ENCODE data around the gene OBP2A. TPM values are rescaled to one million over a fixed set of nuclear protein-coding genes. Genes with fewer than 3 reads are reported as not detected.
A peak's percentile ranks its signal among the peaks of the same experiment; 100 is the strongest.
"Not testable (repeated sequence)": the region's sequence is repeated elsewhere in the genome, so short reads cannot be mapped to it uniquely, and the experiment has no call there.

The OBP2A gene
- total and polyA plus RNA-seq, 5 donors from 2014 or later, result not detected

- Mint-ChIP-seq H3K27ac (peak overlapping the region in 1 of 3 donors; percentile 52), H3K27me3 (peaks cover 27% of the 10 kb centered on the region)
- not testable (repeated sequence) for H3K4me1 Mint-ChIP-seq; H3K9me3 Mint-ChIP-seq; H3K9me3 ChIP-seq (ENCODE audit: control insufficient read depth in 2 of 2, low read length in 2 of 2); H3K4me3 ChIP-seq (ENCODE audit: low read depth, low read length); H3K4me3 Mint-ChIP-seq; ATAC-seq (ENCODE audit: low read depth in 2 of 2); H3K27ac ChIP-seq (ENCODE audit: insufficient read depth, low read length, poor library complexity, severe bottlenecking); H3K36me3 ChIP-seq (ENCODE audit: control insufficient read depth, insufficient read depth, low read length); H3K4me1 ChIP-seq (ENCODE audit: control insufficient read depth, insufficient read depth, low read length, poor library complexity, severe bottlenecking); H3K36me3 Mint-ChIP-seq; DNase-seq
- peaks cover 10% of the 10 kb centered on the region for H3K27me3 ChIP-seq (ENCODE audit: control insufficient read depth, insufficient read depth, low read length)
These were observed 11.1 kb upstream of the OBP2A start for GRCh38 chr9:135534826-135535225.

- not testable (repeated sequence) for DNase-seq; H3K4me1 Mint-ChIP-seq; H3K27ac ChIP-seq (ENCODE audit: insufficient read depth, low read length, poor library complexity, severe bottlenecking); H3K4me1 ChIP-seq (ENCODE audit: control insufficient read depth, insufficient read depth, low read length, poor library complexity, severe bottlenecking); H3K9me3 Mint-ChIP-seq; ATAC-seq (ENCODE audit: low read depth in 2 of 2); H3K4me3 Mint-ChIP-seq; H3K27ac Mint-ChIP-seq; H3K9me3 ChIP-seq (ENCODE audit: control insufficient read depth in 2 of 2, low read length in 2 of 2); H3K36me3 Mint-ChIP-seq; H3K4me3 ChIP-seq (ENCODE audit: low read depth, low read length); H3K36me3 ChIP-seq (ENCODE audit: control insufficient read depth, insufficient read depth, low read length)
- peaks cover 10% of the 10 kb centered on the region for H3K27me3 ChIP-seq (ENCODE audit: control insufficient read depth, insufficient read depth, low read length)
- H3K27me3 Mint-ChIP-seq, result peaks cover 27% of the 10 kb centered on the region
These were observed 10.3 kb upstream of the OBP2A start for GRCh38 chr9:135535631-135536030.

- Histone ChIP-seq H3K27me3 (ENCODE audit: control insufficient read depth, insufficient read depth, low read length) (peaks cover 10% of the 10 kb centered on the region), H3K9me3 (ENCODE audit: control insufficient read depth in 2 of 2, low read length in 2 of 2) (no peaks in the 10 kb centered on the region), H3K4me1 (ENCODE audit: control insufficient read depth, insufficient read depth, low read length, poor library complexity, severe bottlenecking) (no peaks in the 10 kb centered on the region), H3K4me3 (ENCODE audit: low read depth, low read length) (no peak overlapping the region), H3K27ac (ENCODE audit: insufficient read depth, low read length, poor library complexity, severe bottlenecking) (no peak overlapping the region), H3K36me3 (ENCODE audit: control insufficient read depth, insufficient read depth, low read length) (no peaks in the 10 kb centered on the region)
- no peaks in the 10 kb centered on the region for H3K4me1 Mint-ChIP-seq
- H3K4me3 Mint-ChIP-seq, result no peak overlapping the region
- H3K9me3 Mint-ChIP-seq, result peaks cover 0 to 2% (median 0%) of the 10 kb centered on the region in 7 donors
- ATAC-seq (ENCODE audit: low read depth in 2 of 2) (no peak), DNase-seq (no peak)
- peaks cover 28% of the 10 kb centered on the region for H3K27me3 Mint-ChIP-seq
- H3K27ac Mint-ChIP-seq, result no peak overlapping the region
- H3K36me3 Mint-ChIP-seq, result no peaks in the 10 kb centered on the region
These were observed 9.7 kb upstream of the OBP2A start for GRCh38 chr9:135536216-135536615.

GRCh38 chr9:135543262-135543894 is 2.5 kb upstream of the OBP2A start:
- H3K27me3 Mint-ChIP-seq, result peaks cover 25% of the 10 kb centered on the region
- H3K4me3 Mint-ChIP-seq; H3K27ac Mint-ChIP-seq; H3K4me1 ChIP-seq (ENCODE audit: control insufficient read depth, insufficient read depth, low read length, poor library complexity, severe bottlenecking); H3K4me3 ChIP-seq (ENCODE audit: low read depth, low read length); H3K27me3 ChIP-seq (ENCODE audit: control insufficient read depth, insufficient read depth, low read length); H3K36me3 Mint-ChIP-seq; H3K4me1 Mint-ChIP-seq; H3K27ac ChIP-seq (ENCODE audit: insufficient read depth, low read length, poor library complexity, severe bottlenecking); H3K9me3 Mint-ChIP-seq; ATAC-seq (ENCODE audit: low read depth in 2 of 2); DNase-seq; H3K9me3 ChIP-seq (ENCODE audit: control insufficient read depth in 2 of 2, low read length in 2 of 2); H3K36me3 ChIP-seq (ENCODE audit: control insufficient read depth, insufficient read depth, low read length): not testable (repeated sequence)

GRCh38 chr9:135544981-135545635 is 818 bp upstream of the OBP2A start:
- no peaks in the 10 kb centered on the region for H3K36me3 ChIP-seq (ENCODE audit: control insufficient read depth, insufficient read depth, low read length)
- H3K27me3 Mint-ChIP-seq, result peaks cover 14% of the 10 kb centered on the region
- H3K27ac ChIP-seq (ENCODE audit: insufficient read depth, low read length, poor library complexity, severe bottlenecking), result no peak overlapping the region
- H3K9me3 ChIP-seq (ENCODE audit: control insufficient read depth in 2 of 2, low read length in 2 of 2), result no peaks in the 10 kb centered on the region
- ATAC-seq (ENCODE audit: low read depth in 2 of 2) (no peak), DNase-seq (no peak)
- H3K27ac Mint-ChIP-seq, result no peak overlapping the region
- no peaks in the 10 kb centered on the region for H3K9me3 Mint-ChIP-seq
- H3K4me1 ChIP-seq (ENCODE audit: control insufficient read depth, insufficient read depth, low read length, poor library complexity, severe bottlenecking), result no peaks in the 10 kb centered on the region
- no peak overlapping the region for H3K4me3 ChIP-seq (ENCODE audit: low read depth, low read length)
- peak overlapping the region in 1 of 4 donors; percentile 52 for H3K4me3 Mint-ChIP-seq
- no peaks in the 10 kb centered on the region for H3K27me3 ChIP-seq (ENCODE audit: control insufficient read depth, insufficient read depth, low read length)
- H3K36me3 Mint-ChIP-seq, result no peaks in the 10 kb centered on the region
- H3K4me1 Mint-ChIP-seq, result no peaks in the 10 kb centered on the region

- H3K27me3 ChIP-seq (ENCODE audit: control insufficient read depth, insufficient read depth, low read length), result not testable (repeated sequence)
These were observed 1.1 kb downstream of the OBP2A start for GRCh38 chr9:135546792-135547617.

GRCh38 chr9:135547756-135548736 is 2.1 kb downstream of the OBP2A start:
- no peaks in the 10 kb centered on the region for H3K9me3 ChIP-seq (ENCODE audit: control insufficient read depth in 2 of 2, low read length in 2 of 2)
- no peak for DNase-seq
- peaks cover 12% of the 10 kb centered on the region for H3K27me3 Mint-ChIP-seq
- H3K36me3 ChIP-seq (ENCODE audit: control insufficient read depth, insufficient read depth, low read length), result no peaks in the 10 kb centered on the region
- H3K9me3 Mint-ChIP-seq, result no peaks in the 10 kb centered on the region
- no peaks in the 10 kb centered on the region for H3K4me1 ChIP-seq (ENCODE audit: control insufficient read depth, insufficient read depth, low read length, poor library complexity, severe bottlenecking)
- no peak overlapping the region for H3K4me3 Mint-ChIP-seq
- no peaks in the 10 kb centered on the region for H3K27me3 ChIP-seq (ENCODE audit: control insufficient read depth, insufficient read depth, low read length)
- no peak for ATAC-seq (ENCODE audit: low read depth in 2 of 2)
- no peaks in the 10 kb centered on the region for H3K4me1 Mint-ChIP-seq
- no peak overlapping the region for H3K27ac Mint-ChIP-seq
- H3K27ac ChIP-seq (ENCODE audit: insufficient read depth, low read length, poor library complexity, severe bottlenecking), result no peak overlapping the region
- no peaks in the 10 kb centered on the region for H3K36me3 Mint-ChIP-seq
- H3K4me3 ChIP-seq (ENCODE audit: low read depth, low read length), result no peak overlapping the region

More at GRCh38 chr9:135546792-135547617, 1.1 kb downstream of the OBP2A start:
- not testable (repeated sequence) for ATAC-seq (ENCODE audit: low read depth in 2 of 2); H3K36me3 ChIP-seq (ENCODE audit: control insufficient read depth, insufficient read depth, low read length); H3K27ac Mint-ChIP-seq; H3K9me3 Mint-ChIP-seq; H3K4me3 ChIP-seq (ENCODE audit: low read depth, low read length); H3K9me3 ChIP-seq (ENCODE audit: control insufficient read depth in 2 of 2, low read length in 2 of 2); H3K36me3 Mint-ChIP-seq; H3K4me1 Mint-ChIP-seq; DNase-seq; H3K27ac ChIP-seq (ENCODE audit: insufficient read depth, low read length, poor library complexity, severe bottlenecking); H3K4me3 Mint-ChIP-seq; H3K4me1 ChIP-seq (ENCODE audit: control insufficient read depth, insufficient read depth, low read length, poor library complexity, severe bottlenecking)
- peaks cover 12% of the 10 kb centered on the region for H3K27me3 Mint-ChIP-seq
